CD4-positive, alpha-beta T cell treated with Interferon gamma for 1 hour (primary cell): ENCODE results near the gene AGBL4.

ENCODE experiments used
- DNase-seq: peaks from one replicate; pipeline ENCODE4 v3.0.0-alpha.2; 2020

AGBL4 gene

DNA sequence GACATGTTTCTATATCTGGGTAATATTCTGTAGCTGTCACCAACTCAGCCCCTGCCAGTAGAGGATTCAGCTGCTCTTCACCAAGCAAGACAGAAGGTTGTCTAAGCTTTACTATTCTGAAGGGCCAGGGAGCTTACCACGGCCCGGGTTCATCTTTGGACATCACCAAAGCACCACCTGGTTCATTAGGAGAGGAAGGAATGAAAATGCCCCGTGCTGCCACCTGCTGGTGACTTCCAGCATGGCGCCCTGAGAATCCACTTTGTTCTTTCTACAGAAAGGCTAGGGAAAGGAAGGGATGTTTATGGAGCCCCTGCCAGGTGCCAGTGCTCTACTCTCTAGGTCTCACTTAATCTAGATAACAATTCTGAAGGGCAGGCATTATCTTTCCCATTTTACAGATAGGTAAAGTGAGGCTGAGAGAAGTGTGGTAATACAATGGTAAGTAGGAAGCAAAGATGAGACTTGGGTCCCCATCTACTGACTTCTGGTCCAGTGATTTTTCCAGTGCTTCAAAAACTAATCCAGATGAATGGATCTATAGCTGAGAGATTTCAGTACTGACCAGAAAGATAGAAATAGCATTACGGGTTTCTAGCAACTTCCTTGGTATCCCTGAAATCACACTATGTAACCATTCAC is 1326.6 kb downstream of the AGBL4 start:
- DNase-seq, result peak; percentile 14

DNA sequence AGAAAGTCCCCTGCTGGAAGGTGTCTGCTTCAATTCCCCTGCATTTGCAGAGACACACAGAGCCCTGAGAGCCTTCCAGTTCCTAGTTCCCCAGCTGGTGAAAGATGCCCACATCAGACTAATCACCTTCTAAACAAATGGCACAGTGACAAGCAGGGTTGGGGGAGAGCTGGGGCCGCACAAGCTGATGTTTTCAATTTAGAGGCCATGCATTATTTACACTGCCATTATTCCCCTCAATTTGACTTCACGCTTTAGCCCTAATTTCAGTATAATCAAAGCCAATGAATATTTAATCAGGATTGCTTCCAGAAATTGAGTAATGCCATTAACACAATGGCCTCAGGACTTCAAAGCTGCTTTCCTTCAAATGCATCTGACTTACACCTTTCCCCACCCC is 1328.6 kb downstream of the AGBL4 start:
- DNase-seq, result no peak

DNA sequence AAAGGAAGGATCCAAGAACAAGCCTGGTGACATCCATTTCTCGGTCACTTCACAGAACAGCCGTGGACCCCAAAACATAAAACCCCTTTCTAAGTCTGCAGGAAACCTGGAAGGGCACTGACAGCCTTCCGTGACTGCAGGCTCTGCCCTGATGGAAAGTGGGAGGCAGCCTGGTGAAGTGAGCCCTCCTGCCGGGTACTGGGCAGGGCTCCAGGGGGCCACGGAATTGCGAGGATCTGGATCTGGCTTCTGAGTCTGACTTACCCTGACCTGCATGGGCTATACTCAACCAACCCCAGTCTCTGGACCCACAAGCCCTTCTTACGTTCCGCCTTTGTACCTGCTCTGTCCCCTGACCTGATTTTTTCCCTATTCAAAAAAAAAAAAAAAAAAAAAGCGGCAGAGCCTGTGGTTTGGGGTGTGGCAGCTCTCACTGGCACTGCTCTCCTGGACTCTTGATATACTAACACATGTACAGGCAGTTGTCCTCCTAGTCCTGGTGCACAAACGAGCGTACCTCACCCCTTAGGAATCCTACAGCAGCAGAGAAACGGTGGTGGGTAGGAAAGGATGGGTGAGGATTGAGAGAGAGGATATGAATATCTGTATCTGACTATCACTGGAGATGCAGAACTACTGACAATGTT is 1330.0 kb downstream of the AGBL4 start:
- DNase-seq, result no peak

DNA sequence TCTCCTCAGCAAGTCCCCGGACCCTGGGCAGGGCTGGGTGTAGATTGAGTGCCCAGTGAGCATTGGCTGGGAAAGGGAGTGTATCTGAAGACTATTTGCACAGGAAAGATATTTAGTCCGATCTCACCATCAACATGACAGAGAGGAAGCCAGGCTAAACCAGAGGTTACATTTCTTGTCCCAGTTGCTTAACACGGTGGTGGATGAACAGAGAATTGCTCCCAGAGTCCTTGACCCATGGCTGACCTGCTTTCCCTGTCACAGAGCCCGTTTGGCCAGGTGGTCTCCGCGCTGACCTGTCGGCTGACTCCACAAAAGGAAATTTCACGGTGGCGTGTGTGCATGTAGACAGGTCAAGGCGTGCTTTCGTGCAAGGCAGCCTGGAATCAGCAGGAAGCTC is 1330.6 kb downstream of the AGBL4 start:
- DNase-seq, result no peak

DNA sequence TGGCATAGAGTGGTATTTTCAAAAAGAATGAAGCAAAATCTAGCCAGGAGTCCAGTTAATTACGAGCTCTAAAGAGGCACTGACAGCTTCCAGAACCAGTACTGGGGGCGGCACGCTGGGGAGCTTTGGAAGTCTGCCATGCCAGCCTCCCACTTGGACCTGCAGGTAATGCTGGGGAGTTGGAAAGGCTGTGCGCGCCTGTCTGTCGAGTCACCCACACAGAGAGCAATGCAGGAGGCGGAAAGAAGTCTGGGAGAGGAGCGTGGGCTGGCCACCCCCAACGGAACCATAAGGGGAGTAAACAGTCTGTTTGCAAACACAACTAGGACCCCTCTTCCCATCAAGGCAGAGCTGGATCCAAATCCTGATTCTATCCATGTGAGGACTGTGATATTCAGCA is 1331.5 kb downstream of the AGBL4 start:
- no peak for DNase-seq

DNA sequence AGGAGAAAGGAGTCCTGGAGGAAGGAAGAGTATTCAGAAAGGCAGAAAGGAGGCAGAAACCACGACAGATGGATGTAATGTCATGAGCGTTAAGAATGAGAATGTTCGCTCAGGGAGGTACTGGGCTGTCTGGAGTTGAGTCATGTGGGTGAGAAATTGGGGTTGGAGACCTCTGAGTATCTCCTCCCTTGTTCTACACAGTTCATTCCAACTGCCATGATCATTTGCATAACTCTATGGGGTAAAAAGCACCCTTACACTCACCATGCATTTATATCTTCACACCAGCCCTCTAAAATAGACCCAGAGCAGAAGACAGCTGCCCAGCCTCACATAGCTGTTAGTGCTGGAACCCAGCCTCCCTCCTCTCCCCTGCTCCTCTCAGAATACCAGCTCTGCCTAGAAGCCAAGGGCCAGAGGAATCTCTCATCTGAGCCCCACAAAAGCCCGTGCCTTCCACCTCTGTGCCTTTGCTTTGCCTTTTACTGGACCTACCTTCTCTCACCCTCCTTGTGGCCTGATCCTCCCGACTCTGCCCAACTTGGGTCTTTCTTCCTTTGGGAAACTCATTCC is 1332.2 kb downstream of the AGBL4 start:
- DNase-seq, result no peak

DNA sequence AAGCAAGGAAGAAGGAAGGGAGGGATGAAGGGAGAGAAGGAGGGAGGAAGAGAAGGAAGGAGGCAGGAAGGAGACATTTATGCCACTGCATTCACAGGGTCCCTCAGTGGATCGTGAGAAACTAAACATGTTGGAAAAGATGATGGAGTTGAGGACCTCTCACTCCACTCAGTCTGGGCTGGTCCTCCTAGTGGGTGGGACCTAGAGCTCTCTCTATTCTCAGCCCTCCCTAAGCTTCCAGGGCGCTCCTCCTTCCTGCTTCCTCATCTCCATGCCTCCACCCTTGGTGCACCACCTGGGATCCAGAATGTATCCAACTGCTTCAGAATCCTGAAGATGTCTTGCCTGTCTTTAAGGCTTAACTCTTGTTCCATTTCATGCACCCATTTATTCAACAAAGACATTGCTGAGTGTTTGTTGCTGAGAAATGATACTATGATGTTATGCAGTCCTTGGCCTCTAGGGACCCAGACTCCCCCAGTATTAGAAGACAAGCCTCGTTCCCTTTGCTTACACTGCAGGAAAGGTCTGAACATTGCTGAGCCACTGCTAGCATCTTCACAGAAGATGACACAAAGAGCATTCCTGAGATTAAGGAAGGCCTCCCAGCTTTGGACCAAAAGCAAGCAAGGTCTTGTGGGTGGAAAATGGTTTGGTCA is 1335.5 kb downstream of the AGBL4 start:
- DNase-seq, result no peak

DNA sequence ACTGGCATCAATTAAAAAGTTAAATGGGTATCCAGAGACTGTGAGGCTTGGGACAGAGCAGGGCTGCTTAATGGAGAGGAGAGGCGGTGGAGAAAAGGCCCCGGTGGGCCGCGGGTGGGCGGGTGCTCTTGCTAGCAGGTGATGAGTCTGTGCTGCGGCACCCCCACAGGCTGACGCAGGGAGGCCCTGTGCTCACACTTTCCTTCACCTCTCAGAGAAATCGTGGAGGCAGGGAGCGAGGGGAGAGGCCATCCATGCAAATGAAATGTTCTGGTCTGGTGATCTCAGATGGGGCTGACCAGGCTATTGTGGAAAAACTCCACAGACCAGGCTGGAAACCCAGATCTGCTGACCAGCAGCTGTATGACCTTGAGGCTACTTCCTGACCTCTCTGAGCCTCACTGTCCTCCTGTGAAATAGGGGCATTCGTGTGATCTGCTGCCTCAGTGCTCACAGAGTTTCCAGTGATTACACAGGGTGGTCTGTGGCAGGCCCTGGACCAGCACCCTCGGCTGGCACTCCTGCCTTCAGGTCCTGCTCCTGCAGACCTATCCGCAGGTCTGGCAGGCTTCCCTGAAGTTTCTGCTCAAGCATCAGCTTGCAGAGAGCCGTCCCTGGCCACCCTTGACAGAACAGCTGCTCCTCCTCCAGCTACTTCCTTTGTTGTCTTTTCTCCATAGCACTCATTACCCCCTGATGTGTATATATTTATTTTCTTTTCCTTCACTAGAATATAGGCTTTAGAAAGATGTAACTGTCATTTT is 1336.3 kb downstream of the AGBL4 start:
- DNase-seq, result no peak

DNA sequence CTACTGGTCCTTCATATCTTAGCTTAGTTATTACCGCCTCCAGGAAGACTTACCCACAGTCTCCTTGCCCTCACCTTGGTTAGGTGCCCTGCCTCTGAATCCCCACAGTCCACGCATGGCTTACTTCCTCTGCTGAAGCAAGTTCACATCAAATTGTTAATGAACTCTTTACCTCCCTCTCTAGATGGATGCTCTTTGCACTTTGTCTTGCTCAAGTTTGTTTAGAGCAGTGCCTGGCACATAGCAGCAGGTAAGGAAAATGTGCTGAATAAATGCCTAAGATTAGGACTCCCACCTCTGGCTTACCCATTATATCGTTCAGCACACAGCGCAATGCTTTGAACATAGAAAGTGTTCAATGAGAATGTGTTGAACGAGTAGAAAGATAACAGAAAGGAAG is 1337.6 kb downstream of the AGBL4 start:
- DNase-seq, result no peak

DNA sequence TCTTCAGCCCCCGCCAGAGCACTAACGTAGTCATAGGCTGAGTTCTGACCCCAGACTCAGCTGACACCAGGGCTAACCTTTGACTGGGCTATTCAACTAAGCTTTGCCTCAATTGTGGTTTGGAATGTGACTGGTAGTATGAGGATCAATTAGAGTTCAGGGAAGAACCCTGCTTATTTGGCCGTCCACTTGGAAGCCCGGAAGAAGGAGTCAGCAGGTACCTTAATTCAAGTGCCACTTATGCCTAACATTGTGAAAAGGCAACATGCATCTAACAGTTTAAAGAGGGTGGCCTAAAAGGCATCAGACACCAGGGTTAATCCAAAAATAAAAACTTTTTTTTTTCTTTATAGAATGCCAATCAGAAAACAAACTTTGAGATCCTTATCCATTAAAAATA is 1339.4 kb downstream of the AGBL4 start:
- no peak for DNase-seq

DNA sequence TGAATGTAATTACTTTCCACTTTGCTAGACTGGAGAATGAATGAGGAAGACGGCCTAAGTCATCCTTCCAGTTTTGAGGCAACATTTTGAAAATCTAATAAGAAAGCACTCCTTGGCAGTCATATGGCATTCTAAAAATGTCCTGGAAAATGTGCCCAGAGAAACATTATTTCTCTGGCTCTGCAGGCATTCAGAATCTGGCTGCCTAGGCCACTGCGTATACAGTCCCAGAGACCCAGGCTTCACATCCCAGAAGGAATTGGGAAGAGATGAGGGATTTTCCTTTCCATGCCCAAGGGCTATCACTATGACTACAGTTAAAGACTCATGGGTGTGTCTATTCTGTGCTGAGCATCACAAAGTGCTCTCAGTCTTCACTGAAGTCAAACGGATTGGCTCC is 1339.9 kb downstream of the AGBL4 start:
- DNase-seq, result no peak

DNA sequence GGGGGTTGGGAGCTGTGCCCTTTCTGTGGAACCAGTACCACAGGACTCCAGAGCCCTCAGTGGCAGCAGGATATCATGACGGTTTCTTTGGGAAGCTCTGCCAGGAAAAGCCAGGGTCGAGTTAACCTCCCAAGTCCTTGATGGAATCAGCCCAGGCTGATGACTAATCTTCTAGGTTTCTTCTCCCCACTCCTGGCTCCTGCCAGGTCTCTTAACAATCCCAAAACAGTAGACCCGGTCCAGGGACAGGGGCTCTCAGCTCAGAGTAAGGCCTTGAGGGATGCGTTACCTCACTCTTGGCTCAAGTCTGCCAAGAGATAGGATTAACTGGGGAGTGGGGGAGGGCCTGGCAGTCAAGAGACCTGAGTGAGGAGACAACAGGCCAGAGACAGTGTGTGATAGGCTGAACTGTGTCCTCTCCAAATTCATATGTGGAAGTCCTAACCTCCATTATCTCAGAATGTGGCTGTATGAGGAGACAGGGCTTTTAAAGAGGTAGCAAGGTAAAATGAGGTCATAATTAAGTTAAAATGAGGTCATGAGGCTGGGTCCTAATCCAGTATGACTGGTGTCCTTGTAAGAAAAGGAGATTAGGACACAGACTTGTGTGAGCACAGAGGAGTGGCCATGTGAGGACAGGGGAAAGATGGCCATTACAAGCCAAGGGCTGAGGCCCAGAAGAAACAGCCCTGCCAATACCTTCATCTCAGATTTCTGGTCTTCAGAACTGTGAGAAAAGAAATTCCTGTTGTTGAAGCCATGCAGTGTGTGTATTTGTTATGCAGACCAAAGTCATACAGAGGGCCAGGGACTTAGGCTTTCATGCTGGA is 1342.1 kb downstream of the AGBL4 start:
- DNase-seq, result no peak

DNA sequence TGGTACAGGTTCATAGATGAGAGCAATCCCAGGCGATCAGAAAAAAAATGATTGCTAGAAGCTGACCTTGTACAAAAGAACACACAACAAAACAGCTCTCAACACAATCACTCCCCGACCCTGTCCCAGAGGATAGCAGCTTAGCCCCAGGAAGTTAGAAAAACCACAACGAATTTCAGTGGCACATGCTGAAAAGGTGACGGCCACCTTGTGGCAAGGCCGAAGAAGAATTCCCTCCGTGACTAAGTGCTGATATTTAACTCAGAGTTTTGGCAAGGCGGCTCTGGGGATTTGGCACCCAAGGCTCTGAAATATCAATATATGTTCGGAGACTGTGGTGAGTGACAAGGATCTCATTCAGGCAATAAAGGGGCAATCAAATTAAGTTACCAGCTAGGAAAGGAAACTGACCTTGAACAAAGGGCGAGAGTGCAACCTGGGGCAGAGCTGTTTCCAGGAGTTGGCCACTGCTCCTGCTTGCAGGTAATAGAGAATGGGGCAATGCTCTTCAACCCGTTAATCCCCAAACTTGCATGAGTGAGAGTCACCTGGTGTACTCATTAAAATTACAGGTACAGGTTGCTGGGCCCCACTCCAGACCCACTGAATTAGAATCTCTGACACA is 1343.2 kb downstream of the AGBL4 start:
- no peak for DNase-seq

DNA sequence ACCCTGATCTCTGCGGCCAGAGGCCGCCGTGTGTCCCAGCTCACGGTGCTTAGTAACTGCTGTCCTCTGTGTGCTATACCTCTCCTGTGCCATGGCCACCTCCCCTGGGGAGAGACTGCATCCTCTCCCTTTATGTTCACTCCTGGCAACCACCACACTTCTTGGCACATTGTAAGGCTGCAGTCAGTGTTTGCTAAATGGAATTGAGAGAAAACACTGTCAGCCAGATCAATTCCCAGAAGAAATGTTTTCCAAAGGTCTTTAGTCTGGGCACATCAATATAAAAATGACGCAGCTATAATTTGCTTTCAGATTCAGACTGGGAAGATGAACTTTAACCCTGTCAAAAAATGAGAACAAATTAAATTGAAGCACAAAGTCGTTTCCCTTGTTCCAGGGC is 1343.9 kb downstream of the AGBL4 start:
- no peak for DNase-seq

DNA sequence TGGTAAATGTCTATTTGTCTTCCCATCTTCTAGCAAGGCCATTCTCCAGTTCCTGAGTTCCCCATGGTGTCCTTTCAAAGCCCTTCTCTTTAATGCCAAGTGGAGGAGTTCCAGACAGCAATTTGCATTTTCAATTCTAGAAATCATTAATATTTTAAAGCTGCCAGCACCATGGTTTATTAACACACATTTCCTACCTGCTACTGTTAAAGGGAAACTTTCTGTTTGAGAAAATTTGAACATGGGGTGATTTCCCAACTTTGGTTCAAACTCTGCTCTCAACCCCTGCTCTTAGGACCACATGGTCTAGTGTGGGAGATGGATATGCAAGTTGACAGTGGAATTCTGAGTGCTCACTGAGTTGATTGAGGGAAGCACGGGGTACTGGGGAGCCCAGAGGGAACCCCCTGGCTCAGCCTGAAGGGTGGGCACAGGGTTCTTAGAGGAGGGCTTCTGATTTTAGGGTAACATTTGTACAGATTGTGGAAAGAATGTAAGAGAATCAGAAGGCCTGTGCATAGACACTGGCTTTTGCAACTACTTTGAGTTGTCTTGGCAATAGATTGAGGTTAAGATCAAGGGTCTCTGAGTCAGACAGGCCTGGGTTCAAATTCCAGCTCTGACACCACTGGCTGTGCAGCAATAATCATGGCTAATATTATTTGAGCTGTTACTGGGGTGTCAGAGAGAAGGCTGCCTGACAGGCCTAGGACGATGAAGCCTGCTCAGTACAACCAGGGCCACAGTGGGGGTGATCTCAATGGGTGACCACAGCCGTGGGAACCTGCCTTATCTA is 1344.8 kb downstream of the AGBL4 start:
- DNase-seq, result no peak

DNA sequence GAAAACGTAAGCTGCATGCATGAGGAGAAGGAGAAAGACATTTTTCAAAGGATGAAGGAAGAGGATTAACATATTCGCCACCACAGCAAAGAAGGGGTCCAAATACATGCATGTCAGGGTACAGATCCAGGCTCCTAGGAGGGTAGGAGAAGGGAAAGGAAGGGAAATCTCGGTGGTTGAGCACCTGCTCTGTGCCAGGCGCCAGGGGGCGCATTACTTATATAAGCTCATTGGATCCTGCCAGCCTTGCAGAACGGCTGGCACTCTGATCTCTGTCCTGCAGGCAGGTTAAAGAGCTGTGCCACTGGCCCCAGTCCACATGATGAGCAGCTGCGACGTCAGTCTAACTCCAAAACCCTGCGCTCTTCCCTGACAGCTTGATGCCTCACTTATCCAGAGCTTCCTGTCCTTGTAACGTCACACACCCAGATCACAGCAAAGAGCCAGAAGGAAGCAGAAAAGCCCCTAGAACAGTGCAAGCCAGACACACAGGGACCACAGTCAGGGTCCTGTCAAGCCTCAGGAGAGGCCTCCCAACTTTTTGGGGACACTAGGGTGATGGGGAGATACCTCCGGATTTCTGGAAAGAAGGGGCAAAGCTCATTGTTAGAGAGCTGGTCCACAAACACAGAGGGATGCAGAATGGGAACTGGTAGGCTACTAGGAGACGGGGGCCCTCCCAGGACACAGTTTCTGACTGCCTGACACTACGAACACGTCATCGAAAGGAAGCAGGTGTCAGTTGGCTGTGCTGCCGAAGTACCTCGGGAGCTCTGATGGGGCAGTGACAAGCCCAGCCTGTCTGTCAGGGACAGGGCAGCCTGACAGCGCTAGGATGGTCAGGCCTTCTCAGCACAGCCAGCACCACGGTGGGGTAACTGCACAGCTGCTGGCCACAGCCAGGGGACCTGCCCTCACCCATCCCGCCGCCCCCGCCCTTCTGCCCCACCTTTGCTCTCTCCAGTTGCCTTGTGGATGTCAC is 1346.2 kb downstream of the AGBL4 start:
- peak; percentile 37 for DNase-seq

DNA sequence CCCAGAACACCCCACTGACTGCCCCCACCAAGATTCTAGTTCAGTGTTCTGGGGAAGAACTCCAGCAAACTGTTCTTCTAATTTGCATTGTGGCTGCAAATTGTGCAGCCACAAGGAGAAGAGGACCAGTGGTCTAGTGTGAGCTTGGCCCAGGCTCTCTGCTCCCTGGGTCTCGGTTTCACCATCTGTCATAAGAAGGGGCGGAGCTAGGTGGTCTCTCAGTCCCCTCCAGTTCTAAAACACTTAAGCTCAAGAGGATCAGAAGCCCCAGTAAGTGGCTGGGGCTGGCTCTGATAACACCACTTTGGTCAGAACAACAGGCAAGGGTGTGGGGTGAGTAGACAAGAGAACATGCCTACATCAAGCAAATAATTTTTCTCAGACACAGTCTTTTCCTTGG is 1346.9 kb downstream of the AGBL4 start:
- DNase-seq, result no peak

DNA sequence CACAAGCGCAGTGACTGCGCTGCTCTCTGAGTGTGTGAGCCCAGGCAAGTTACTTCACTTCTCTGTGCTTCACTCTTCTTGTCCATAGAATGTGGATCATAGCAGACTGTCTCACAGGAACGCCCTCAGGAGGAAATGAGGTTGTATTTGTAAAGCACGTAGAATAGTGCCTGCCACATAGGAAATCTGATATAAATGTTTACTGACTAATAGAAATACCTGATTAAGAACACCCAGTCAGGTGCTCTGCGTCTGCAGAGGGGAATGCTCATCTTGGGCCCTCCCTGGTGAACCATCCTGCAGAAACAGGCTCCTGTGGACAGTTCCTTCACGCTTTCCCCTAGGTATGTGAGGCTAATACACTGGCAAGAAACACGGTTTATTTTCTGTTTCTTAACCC is 1347.4 kb downstream of the AGBL4 start:
- no peak for DNase-seq

DNA sequence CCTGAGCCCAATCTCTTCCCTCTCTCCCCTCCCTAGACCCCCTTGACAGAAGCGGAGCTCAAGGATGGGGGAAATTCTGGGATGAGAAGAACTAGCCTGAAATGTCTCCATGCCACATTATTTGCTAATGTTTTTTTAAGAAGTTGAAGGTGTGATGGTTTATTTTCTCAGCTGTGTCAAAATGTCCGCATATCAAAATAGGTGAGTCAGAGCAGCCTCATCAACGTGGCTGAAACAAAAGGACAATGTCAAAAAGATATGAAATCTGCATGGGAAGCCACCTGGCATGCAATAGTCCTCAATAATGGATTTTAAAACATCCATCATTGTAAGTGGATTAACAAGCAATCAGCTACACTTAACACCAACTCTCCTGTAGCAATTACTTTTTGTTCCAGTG is 1348.5 kb downstream of the AGBL4 start:
- no peak for DNase-seq

DNA sequence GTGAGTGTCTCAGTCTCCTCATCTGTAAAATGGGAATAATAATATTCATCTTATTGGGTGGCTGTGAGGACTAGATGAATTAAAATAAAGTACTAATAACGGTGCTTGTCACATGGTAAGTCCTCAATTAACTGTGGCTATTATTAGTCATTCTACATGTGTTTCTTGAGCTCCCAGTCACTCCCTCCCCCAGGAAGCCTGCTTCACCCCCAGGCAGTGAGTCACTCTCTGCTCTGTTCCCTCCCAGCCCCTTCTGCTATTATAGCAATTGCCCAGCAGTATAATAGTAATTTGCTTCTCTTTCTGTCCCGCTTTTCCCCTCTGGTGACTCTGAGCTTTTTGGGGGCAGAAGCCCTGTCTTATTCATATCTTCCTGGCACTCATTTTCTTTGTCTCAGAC is 1349.1 kb downstream of the AGBL4 start:
- DNase-seq, result no peak
